SJCRH30 (cell line): ENCODE results near the gene SACS. TPM values are rescaled to one million over a fixed set of nuclear protein-coding genes. Genes with fewer than 3 reads are reported as not detected.

Experiments used
- DNase-seq, 2 experiments: peaks; one replicate each; pipeline ENCODE4 v3.0.0-alpha.2; 2015 to 2020
- H3K27ac ChIP-seq: fragments of 250-450 bp; sonication (Bioruptor Pico); 2 replicates; pipeline ENCODE4 v1.5.1; 2020; ENCODE audit warnings: mild to moderate bottlenecking, moderate library complexity
- H3K27me3 ChIP-seq: fragments of 250-450 bp; sonication (Bioruptor Pico); 2 replicates; pipeline ENCODE4 v1.5.1; 2020; ENCODE audit warnings: mild to moderate bottlenecking, moderate library complexity
- H3K36me3 ChIP-seq: fragments of 250-450 bp; sonication (Bioruptor Pico); 2 replicates; pipeline ENCODE4 v1.5.1; 2020; ENCODE audit warnings: mild to moderate bottlenecking, moderate library complexity
- H3K4me1 ChIP-seq: fragments of 250-450 bp; sonication (Bioruptor Pico); 2 replicates; pipeline ENCODE4 v1.5.1; 2020; ENCODE audit warnings: mild to moderate bottlenecking, moderate library complexity
- H3K4me3 ChIP-seq: fragments of 250-450 bp; sonication (Bioruptor Pico); 2 replicates; pipeline ENCODE4 v1.5.1; 2020; ENCODE audit warnings: mild to moderate bottlenecking, moderate library complexity
- H3K9me3 ChIP-seq: fragments of 250-450 bp; sonication (Bioruptor Pico); replicated peaks from 2 replicates; pipeline ENCODE4 v1.5.1; 2020; ENCODE audit warnings: mild to moderate bottlenecking, moderate library complexity
- total RNA-seq: library from RNA; depleted of rRNA; stranded (reverse); fragments of >200 nt; shearing (Covaris generic); gene quantifications from 2 replicates; pipeline ENCODE4 v1.2.3, GENCODE V29; 2014

SACS gene
- total RNA-seq, 1 experiment from 2014 or later = 107 TPM

DNA sequence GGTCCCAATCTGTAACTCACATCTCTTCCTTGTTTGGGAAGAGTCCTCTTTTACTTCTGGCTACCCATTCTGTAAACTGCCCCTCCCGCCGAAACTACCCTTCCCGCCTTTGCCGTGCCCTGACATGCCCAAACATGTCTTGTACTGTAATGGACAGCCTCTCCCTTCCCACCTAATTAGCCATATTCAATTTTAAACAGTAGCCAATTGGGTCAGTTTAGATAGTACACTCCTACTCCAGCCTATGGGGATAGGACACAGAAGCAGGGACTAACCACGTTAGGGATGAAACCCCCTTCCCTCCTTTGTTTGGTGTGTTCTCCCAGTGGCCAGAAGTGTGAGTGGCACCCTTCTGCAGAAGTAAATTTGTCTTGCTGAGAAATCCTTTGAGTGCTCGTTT, 34.2 kb downstream of the SACS start:
- peaks cover 8% of the 10 kb centered on the region; the same call in 1 of the 2 replicates for H3K9me3 ChIP-seq
- no peak overlapping the region for H3K27ac ChIP-seq
- H3K27me3 ChIP-seq = no peaks in the 10 kb centered on the region
- H3K4me3 ChIP-seq = no peak overlapping the region
- no peaks in the 10 kb centered on the region for H3K36me3 ChIP-seq
- H3K4me1 ChIP-seq = no peaks in the 10 kb centered on the region
- DNase-seq = no peak

DNA sequence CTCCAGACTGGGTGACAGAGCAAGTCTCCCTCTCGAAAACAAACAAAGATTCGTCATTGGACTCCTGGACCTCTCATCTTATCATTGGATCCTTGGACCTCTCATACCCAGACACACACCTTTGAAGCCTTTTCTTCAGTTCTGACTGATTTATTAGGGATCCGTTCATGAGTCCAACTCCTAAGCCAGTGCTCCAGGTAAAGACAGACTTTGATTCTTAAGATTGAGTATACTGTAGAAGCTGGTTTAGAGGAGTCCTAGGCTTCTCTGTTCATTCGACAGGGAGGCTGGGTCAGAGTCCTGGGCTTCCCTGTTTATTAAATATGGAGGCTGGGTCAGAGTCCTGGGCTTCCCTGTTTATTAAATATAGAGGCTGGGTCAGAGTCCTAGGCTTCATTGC, 38.7 kb downstream of the SACS start:
- Histone ChIP-seq H3K27ac (no peak overlapping the region), H3K4me1 (no peaks in the 10 kb centered on the region)

DNA sequence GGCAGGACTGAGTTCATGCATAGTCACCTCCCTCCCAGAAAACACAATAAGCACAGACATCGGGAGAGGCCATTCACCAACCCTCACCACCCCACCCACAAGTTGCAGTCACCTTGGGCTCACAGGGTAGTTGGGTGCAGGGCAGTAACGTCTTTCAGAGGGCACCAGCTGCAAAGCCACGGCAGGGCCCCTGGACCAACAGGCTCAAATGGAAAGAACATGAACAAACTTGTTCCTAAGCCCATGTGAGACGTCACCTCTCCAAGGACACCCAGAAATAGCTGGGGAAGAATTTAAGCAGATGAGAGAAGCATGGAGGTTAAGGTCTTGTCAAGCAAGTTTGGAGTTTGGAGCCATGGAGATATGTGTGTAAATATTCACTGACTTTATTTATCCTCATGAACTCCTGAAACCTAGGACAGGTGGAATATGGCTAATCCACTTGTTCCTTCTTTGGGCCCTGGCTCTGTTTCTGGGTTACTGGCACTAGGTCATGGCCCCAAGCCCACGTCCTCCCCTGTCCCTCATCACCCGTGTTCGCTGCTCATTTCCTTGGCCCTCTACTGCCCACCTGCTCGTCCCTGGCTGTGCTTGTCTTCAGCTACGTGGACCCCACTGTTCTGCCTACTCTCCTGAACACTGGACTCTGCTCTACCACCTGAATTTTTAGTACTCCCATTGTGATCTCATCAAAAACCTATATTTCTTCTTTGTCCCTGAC, 40.4 kb downstream of the SACS start:
- Histone ChIP-seq H3K4me3 (no peak overlapping the region), H3K27ac (no peak overlapping the region), H3K4me1 (no peaks in the 10 kb centered on the region), H3K36me3 (0 out of 2 replicates have a peak, but pooled peaks cover 3% of the 10 kb centered on the region), H3K9me3 (no peaks in the 10 kb centered on the region), H3K27me3 (no peaks in the 10 kb centered on the region)
- no peak for DNase-seq

More for the DNA sequence above, 38.7 kb downstream of the SACS start:
- H3K36me3 ChIP-seq = 0 out of 2 replicates have a peak, but pooled peaks cover 3% of the 10 kb centered on the region
- H3K9me3 ChIP-seq = peaks cover 3% of the 10 kb centered on the region; the same call in 1 of the 2 replicates
- no peak for DNase-seq
- no peaks in the 10 kb centered on the region for H3K27me3 ChIP-seq
- no peak overlapping the region for H3K4me3 ChIP-seq

DNA sequence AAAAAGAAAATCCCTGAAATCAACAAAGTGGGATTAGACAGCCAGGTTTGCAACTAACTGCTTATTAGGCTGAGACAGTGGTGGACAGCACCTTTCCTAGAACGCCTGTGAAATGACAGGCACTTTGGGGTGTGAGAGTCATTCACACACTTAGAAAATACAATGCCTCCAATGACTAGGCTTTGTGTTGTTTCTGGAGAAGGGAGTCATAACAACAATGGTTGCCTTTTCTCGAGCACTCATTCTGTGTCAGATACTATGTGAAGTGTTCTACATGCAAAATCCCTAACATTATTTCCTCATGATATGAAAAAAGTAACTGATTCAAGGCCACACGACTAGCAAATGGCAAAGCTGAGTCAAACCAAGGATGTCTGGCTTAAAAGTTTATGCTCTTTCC, 41.2 kb downstream of the SACS start:
- no peaks in the 10 kb centered on the region for H3K27me3 ChIP-seq
- DNase-seq = no peak
- no peak overlapping the region for H3K27ac ChIP-seq
- H3K9me3 ChIP-seq = no peaks in the 10 kb centered on the region
- H3K4me3 ChIP-seq = no peak overlapping the region
- 0 out of 2 replicates have a peak, but pooled peaks cover 5% of the 10 kb centered on the region for H3K36me3 ChIP-seq
- no peaks in the 10 kb centered on the region for H3K4me1 ChIP-seq

DNA sequence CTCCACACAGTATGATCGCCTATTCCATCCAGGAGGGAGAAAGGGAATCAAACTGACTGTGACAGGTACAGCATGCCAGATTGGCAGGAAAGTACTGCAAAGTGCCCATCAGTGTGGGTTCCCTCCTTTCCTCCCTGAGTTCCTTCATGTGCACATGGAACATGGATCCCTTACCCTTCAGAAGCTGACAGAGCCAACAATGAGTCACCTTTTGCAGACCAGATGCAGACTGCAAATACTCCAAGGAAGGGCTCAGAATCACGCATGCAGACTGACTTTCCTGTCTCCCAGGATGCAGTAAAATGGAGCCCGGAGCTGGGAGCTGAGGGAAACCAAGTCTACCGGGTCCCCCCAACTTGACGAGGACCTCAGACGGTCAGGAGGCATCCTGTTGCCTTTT, 41.8 kb downstream of the SACS start:
- Histone ChIP-seq H3K27me3 (no peaks in the 10 kb centered on the region), H3K9me3 (no peaks in the 10 kb centered on the region), H3K4me1 (no peaks in the 10 kb centered on the region), H3K27ac (no peak overlapping the region), H3K36me3 (0 out of 2 replicates have a peak, but pooled peaks cover 5% of the 10 kb centered on the region), H3K4me3 (no peak overlapping the region)
- no peak for DNase-seq

DNA sequence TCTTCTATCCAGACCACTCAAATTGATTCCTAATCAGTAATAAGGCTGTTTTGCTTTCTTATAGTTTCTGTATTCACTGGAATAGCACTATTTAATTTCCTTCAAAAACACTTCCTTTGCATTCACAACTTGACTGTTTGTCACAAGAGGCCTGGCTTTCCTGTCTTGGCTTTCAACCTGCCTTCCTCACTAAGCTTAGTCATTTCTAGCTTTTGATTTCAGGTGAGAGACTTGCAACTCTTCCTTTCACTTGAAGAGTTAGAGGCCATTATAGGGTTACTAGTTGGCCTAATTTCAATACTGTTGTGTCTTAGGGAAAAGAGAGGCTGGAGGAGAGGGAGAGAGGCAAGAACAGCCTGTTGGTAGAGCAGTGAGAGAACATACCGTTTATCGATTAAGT, 47.0 kb downstream of the SACS start:
- Histone ChIP-seq H3K9me3 (peaks cover 4% of the 10 kb centered on the region; the same call in 1 of the 2 replicates), H3K27ac (no peak overlapping the region)

DNA sequence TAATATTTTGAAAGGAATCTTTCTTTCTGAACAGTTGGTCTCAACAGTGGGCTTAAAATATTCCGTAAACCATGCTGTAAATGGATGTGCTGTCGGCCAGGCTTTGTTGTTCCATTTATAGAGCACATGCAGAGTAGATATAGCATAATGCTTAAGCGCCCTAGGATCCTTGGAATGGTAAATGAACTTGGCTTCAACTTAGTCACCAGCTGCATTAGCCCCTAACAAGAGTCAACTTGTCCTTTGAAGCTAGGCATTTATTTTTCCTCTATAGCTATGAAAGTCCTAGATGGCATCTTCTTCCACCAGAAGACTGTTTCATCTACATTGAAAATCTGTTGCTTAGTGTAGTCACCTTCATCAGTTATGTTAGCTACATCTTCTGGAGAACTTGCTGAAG, 47.6 kb downstream of the SACS start:
- peaks cover 32% of the 10 kb centered on the region for H3K4me1 ChIP-seq
- H3K4me3 ChIP-seq = no peak overlapping the region
- H3K27ac ChIP-seq = no peak overlapping the region
- H3K36me3 ChIP-seq = 0 out of 2 replicates have a peak, but pooled peaks cover 5% of the 10 kb centered on the region
- no peak for DNase-seq
- H3K9me3 ChIP-seq = peaks cover 4% of the 10 kb centered on the region; the same call in 1 of the 2 replicates
- no peaks in the 10 kb centered on the region for H3K27me3 ChIP-seq

More for the DNA sequence above, 47.0 kb downstream of the SACS start:
- DNase-seq = no peak
- H3K4me1 ChIP-seq = peaks cover 26% of the 10 kb centered on the region
- H3K36me3 ChIP-seq = 0 out of 2 replicates have a peak, but pooled peaks cover 5% of the 10 kb centered on the region
- H3K4me3 ChIP-seq = no peak overlapping the region
- H3K27me3 ChIP-seq = no peaks in the 10 kb centered on the region

DNA sequence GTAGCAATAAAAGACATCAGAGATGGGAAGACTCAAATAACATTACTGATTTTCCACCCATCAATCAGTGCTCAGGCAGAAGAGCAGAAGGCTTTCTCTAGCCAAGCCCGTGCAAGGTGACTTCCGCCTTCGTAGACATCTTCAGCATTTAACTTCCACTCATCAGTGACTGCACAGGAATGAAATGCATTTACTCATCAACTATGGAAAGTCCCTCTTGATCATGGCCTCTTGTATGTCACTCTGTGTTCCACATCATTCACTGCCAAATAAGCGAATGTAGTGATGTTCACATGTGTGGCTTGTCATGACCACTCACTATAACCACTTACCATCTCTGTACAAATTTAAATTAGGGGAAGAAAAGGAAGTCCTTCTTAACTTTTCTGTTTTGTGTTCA, 49.4 kb downstream of the SACS start:
- Histone ChIP-seq H3K4me1 (peaks cover 49% of the 10 kb centered on the region), H3K27ac (peak overlapping the region; percentile 58; the same call in 1 of the 2 replicates), H3K36me3 (0 out of 2 replicates have a peak, but pooled peaks cover 2% of the 10 kb centered on the region), H3K4me3 (no peak overlapping the region), H3K9me3 (peaks cover 4% of the 10 kb centered on the region; the same call in 1 of the 2 replicates), H3K27me3 (no peaks in the 10 kb centered on the region)
- DNase-seq = no peak

DNA sequence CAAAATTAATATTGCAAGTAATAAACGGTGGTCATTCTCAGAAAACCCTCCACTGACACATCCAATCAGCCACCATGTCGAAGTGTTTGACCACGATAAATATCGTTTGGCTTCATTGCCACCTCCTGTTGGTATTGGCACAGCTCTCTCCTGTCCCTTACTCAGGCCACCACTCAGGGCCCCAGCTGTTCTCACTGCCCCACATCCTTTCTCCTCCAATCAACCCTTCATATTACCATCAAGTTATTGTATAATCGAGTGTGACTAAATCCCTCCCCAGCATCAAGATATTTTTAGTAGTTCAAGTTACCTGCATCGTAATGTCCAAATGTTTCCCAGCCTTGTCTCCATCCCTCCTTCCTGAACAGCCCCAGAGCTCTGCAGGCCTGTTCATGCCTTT, 50.4 kb downstream of the SACS start:
- Histone ChIP-seq H3K9me3 (peaks cover 4% of the 10 kb centered on the region; the same call in 1 of the 2 replicates), H3K4me1 (peaks cover 57% of the 10 kb centered on the region), H3K36me3 (0 out of 2 replicates have a peak, but pooled peaks cover 2% of the 10 kb centered on the region), H3K27me3 (no peaks in the 10 kb centered on the region), H3K4me3 (no peak overlapping the region), H3K27ac (peak overlapping the region; percentile 58)
- peak; percentile 61 to 82 for DNase-seq

DNA sequence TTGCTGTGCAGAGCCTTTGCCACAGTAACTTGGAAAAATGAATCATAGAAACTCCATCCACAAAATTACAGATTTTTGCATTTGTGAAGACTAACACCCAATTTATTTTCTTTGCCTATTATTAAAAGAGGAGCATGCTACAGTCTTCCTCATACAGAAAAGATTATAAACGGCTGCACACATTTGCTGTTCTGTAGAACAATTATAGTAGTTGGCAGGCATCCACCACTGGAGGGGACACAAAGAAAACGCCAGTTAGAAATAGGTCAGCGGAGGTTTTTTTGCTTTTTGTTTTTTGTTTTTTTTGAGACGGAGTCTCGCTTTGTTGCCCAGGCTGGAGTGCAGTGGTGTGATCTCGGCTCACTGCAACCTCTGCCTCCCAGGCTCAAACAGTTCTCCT, 51.6 kb downstream of the SACS start:
- H3K36me3 ChIP-seq = no peaks in the 10 kb centered on the region
- DNase-seq = peak; percentile 31 to 56
- H3K4me1 ChIP-seq = peaks cover 70% of the 10 kb centered on the region
- peaks cover 4% of the 10 kb centered on the region; the same call in 1 of the 2 replicates for H3K9me3 ChIP-seq
- no peaks in the 10 kb centered on the region for H3K27me3 ChIP-seq
- H3K27ac ChIP-seq = peak overlapping the region; percentile 58
- H3K4me3 ChIP-seq = no peak overlapping the region

DNA sequence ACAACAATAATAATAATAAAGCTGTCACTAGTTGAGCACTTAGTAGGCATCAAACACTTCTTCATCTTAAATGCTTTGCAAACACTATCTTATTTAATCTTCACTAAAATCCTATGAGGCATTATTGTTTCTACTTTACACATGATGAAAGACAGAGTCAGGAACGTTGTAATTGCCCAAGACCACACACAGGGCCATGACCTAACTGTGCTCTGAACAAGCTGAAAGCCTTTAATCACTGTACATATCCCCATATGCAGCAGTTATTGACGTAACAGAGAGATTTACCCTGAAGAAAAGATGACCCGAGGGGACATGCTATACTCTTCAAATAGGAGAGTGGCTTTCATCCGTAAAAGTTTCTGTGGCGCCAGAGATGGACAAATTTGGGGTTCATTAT, 53.0 kb downstream of the SACS start:
- DNase-seq = peak; percentile 69 to 84
- Histone ChIP-seq H3K27me3 (no peaks in the 10 kb centered on the region), H3K9me3 (no peaks in the 10 kb centered on the region), H3K27ac (peak overlapping the region; percentile 58), H3K4me3 (no peak overlapping the region), H3K36me3 (no peaks in the 10 kb centered on the region), H3K4me1 (peaks cover 80% of the 10 kb centered on the region)

DNA sequence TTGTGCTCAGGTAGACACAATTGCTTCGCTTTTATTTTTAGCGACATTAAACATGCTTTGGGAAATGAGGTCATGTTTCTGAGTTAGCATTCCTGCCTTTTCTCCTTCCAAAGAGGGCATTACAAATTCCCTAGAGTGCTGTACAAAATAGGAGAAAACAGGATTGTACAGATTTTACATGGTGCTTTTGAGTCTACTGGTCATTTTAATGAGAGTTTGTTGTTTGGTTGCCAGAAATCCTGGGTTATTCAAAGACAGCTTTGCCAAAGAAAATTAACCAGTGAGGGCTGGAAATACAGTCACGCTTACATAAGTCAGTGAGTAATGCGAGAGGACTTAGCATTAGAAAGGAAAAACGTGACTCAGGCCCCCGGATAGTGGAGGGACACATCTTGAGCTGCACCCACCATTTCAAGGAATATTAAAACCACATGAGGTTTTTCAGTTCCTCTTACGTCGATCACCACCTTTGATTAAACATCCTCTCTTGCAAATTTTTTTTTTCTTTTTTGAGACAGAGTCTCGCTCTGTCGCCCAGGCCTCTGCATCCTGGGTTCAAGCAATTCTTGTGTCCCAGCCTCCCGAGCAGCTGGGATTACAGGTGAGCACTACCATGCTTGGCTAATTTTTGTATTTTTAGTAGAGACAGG, 55.4 kb downstream of the SACS start:
- Histone ChIP-seq H3K27ac (peak overlapping the region; percentile 88), H3K27me3 (no peaks in the 10 kb centered on the region), H3K36me3 (peaks cover 4% of the 10 kb centered on the region; the same call in 1 of the 2 replicates), H3K4me1 (peaks cover 72% of the 10 kb centered on the region), H3K4me3 (peak overlapping the region; percentile 13), H3K9me3 (no peaks in the 10 kb centered on the region)
- peak; percentile 66 to 76 for DNase-seq

DNA sequence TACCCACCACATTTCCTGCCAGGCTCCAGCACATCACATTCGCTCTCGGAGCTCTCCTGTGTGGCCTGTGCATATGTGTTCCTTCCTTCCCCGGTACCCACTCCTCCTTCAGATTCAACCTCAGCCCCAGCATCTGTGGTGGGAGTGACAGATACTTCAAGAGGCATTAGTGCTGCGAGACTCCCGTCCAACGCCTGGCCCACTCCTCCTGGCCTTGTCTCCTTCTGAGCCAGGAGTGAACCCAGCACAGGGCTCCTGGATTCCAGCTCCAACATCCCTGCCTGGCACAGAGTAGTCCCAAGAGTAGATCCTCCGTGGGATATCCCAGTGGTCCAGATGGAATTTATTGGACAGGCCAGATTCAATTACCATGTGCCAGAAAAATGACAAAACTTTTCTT, 55.9 kb downstream of the SACS start:
- H3K36me3 ChIP-seq = peaks cover 7% of the 10 kb centered on the region; the same call in 1 of the 2 replicates
- peak overlapping the region; percentile 88 for H3K27ac ChIP-seq
- H3K27me3 ChIP-seq = no peaks in the 10 kb centered on the region
- peaks cover 72% of the 10 kb centered on the region for H3K4me1 ChIP-seq
- no peaks in the 10 kb centered on the region for H3K9me3 ChIP-seq
- peak in 1 of 2 experiments; percentile 45 for DNase-seq
- peak overlapping the region; percentile 13 for H3K4me3 ChIP-seq

DNA sequence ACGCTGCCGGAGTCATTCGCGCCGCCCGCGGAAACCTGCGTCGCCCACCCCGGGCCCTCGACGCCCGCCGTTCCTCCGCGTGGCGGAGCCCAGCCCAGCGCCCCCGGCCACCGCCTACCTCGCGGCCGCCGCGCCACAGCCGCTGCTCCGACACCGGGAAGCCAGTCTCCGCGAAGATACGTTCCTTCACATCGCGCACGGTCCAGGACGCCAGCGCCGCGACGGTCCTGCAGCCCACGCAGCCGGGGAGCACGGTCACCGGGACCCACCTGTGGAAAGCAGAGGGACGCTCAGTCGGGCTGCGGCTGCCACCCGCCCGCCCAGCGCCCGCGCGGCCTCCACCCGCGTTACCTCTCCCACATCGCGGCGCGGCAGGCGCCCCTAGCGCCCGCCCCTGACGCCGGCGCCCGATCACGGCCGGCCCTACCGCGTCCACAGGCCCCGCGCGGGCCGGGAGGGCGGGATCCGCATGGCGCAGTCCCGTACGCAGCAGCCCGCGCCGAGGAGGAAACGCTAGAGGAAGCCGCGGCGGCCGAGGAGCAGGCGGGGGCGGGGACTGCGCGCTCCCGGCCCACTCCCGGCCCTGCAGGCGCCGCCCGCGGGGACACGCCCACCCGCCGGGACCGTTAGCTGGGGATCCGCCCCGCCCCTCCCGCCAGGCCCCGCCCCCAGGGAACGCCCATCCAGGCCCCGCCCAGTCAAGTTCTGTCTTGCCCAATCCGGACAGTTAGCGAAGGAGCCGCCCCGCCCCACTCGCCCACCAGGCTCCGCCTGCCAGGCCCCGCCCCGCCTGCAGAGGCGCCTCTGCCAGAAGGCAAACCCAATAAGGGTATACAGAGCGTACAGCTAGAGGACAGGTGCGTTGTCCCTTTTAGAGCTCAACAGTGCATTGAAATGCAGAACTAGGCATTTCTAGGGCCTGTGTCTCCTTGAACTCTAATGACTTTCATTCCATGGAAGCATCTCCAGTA, 58.2 kb downstream of the SACS start:
- Histone ChIP-seq H3K4me1 (peaks cover 55% of the 10 kb centered on the region), H3K9me3 (no peaks in the 10 kb centered on the region), H3K27me3 (no peaks in the 10 kb centered on the region), H3K27ac (peak overlapping the region; percentile 71), H3K4me3 (peak overlapping the region; percentile 85), H3K36me3 (peaks cover 30% of the 10 kb centered on the region)
- peak; percentile 98 to 99 for DNase-seq
